Osteoblast (primary cell): Measurements from ENCODE around the gene EPC1. TPM values are rescaled to one million over a fixed set of nuclear protein-coding genes. Genes with fewer than 3 reads are reported as not detected.
A peak's percentile ranks its signal among the peaks of the same experiment; 100 is the strongest.

Experiments
- DNase-seq: peaks from one replicate; pipeline ENCODE4 v3.0.0; 2011; ENCODE audit warnings: low spot score, mixed read lengths; ENCODE audit not compliant: insufficient read length; ENCODE audit errors: missing footprints
- H2AFZ ChIP-seq: 2 replicates; pipeline ENCODE4 v1.6.0; 2011; ENCODE audit warnings: mild to moderate bottlenecking, low read length
- H3K27ac ChIP-seq: 2 replicates; pipeline ENCODE4 v1.5.1; 2011; ENCODE audit warnings: mild to moderate bottlenecking, low read depth, low read length, moderate library complexity
- H3K27me3 ChIP-seq: 2 replicates; pipeline ENCODE4 v1.6.0; 2012; ENCODE audit warnings: mild to moderate bottlenecking, control low read depth, inconsistent platforms, low read length, moderate library complexity; ENCODE audit not compliant: insufficient read depth
- H3K36me3 ChIP-seq: 2 replicates; pipeline ENCODE4 v1.5.1; 2011; ENCODE audit warnings: mild to moderate bottlenecking, low read length, control low read depth, moderate library complexity; ENCODE audit not compliant: insufficient read depth
- H3K4me1 ChIP-seq: 2 replicates; pipeline ENCODE4 v1.5.1; 2011; ENCODE audit warnings: mild to moderate bottlenecking, low read length, control low read depth, moderate library complexity; ENCODE audit not compliant: insufficient read depth
- H3K4me2 ChIP-seq: 2 replicates; pipeline ENCODE4 v1.6.0; 2011; ENCODE audit warnings: mild to moderate bottlenecking, low read length; ENCODE audit not compliant: insufficient read depth
- H3K4me3 ChIP-seq: fragments of 200-600 bp; sonication (generic); 3 replicates; pipeline ENCODE4 v1.5.1; 2012; ENCODE audit warnings: mild to moderate bottlenecking, low read length, inconsistent platforms; ENCODE audit not compliant: insufficient read depth
- H3K79me2 ChIP-seq: 2 replicates; pipeline ENCODE4 v1.6.0; 2012; ENCODE audit warnings: mild to moderate bottlenecking, low read length, control low read depth, inconsistent platforms; ENCODE audit not compliant: insufficient read depth
- H3K9me3 ChIP-seq: 2 replicates; pipeline ENCODE4 v1.5.1; 2011; ENCODE audit warnings: low read depth, low read length, control low read depth
- H4K20me1 ChIP-seq: 2 replicates; pipeline ENCODE4 v1.6.0; 2012; ENCODE audit warnings: mild to moderate bottlenecking, low read length, control low read depth; ENCODE audit not compliant: insufficient read depth
- CTCF ChIP-seq: IDR thresholded peaks from 2 replicates; pipeline ENCODE4 v1.5.1; 2011; ENCODE audit warnings: mild to moderate bottlenecking, low read depth, low read length, moderate library complexity; ENCODE audit errors: extremely low read depth
- total RNA-seq: library from RNA; depleted of rRNA; stranded (reverse); fragments of >200 nt; gene quantifications from 2 replicates; pipeline ENCODE4 v1.2.3, GENCODE V29; 2012

The EPC1 gene
- total RNA-seq, 1 donor = 30.8 TPM

DNA sequence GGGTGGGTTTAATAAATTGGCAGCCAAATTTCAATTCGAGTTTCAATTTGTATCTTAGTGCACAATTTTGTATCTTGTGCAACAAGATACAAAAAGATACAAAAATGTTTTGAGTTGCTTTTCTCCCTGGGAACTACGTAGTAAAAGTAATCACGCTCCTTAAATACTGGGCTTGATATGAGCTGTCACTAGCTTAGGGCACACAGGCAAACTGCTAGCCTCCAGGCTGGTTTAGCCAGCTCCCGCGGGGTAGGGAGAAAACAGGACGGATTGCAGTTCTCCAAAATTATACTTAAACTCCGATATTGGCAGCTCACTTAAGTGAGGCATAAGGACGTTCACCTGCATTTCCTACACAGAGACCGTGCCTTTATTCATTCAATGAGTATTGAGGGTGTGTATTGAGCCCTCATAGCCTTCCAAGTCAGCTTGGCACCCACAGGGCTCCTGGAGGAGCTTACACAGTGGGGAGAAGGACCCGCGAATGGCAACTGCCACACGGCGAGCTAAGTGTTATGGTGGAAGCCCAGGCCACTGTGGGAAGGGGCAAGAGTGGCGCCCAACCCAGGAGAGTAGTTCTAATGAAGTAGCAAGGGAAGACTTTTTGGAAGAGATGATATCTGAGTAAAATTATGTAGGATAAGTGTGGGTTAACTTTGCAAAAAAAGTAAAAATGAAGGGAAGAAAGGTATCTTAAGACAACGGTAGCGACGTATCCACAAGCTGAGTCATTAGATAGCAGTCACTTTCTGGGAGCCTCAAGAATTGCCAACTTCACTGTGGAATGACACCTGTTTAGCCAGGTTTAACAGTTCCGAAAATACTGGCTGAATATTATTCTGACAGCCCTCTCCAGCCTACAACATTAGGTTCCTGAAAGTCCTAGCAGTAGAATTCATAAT lies 1.6 kb upstream of the EPC1 start:
- Histone ChIP-seq H3K27me3 (no peaks in the 10 kb centered on the region), H3K4me2 (peak overlapping the region; percentile 99), H2AFZ (no peak overlapping the region), H3K79me2 (peaks cover 56% of the 10 kb centered on the region), H4K20me1 (peaks cover 39% of the 10 kb centered on the region), H3K27ac (no peak overlapping the region), H3K9me3 (no peaks in the 10 kb centered on the region), H3K4me3 (peak overlapping the region; percentile 1), H3K4me1 (peaks cover 16% of the 10 kb centered on the region), H3K36me3 (peaks cover 7% of the 10 kb centered on the region)
- DNase-seq = peak; percentile 71
- no peak for TF ChIP-seq CTCF

- Histone ChIP-seq H3K4me1 (peaks cover 16% of the 10 kb centered on the region), H3K79me2 (peaks cover 57% of the 10 kb centered on the region), H3K27me3 (no peaks in the 10 kb centered on the region), H3K9me3 (no peaks in the 10 kb centered on the region), H3K27ac (peak overlapping the region; percentile 100), H3K36me3 (peaks cover 10% of the 10 kb centered on the region), H3K4me2 (peak overlapping the region; percentile 99), H4K20me1 (peaks cover 44% of the 10 kb centered on the region), H3K4me3 (peak overlapping the region; percentile 98), H2AFZ (peak overlapping the region; percentile 56)
- no peak for TF ChIP-seq CTCF
- DNase-seq = no peak
These were observed 535 bp upstream of the EPC1 start for GRCh38 chr10:32347363-32348022.

DNA sequence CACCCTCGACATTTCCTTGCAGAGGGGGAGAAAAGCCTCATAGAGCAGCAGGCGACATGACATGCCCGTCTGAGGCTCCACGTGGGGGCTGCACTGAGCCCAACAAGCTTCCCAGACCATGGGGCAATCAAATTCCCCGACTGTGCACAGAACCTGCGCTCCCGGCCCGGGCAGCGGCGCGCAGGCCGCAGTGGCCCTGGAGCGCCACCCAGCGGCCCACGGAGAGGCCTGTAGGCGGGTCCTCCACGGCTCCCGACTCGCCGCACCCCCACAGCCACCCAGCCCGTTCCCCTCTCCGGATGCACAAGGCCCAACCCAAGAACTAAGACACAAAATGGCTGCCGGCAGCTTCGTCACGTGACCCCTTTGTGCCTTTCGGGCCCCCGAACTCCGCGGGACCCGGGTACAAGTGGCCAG lies 816 bp downstream of the EPC1 start:
- peak; percentile 93 for TF ChIP-seq CTCF
- Histone ChIP-seq H3K79me2 (peaks cover 67% of the 10 kb centered on the region), H3K4me1 (peaks cover 18% of the 10 kb centered on the region), H3K36me3 (peaks cover 10% of the 10 kb centered on the region), H3K27me3 (no peaks in the 10 kb centered on the region), H2AFZ (peak overlapping the region; percentile 94), H3K4me2 (peak overlapping the region; percentile 99), H3K9me3 (no peaks in the 10 kb centered on the region), H3K27ac (peak overlapping the region; percentile 100), H4K20me1 (peaks cover 52% of the 10 kb centered on the region), H3K4me3 (peak overlapping the region; percentile 98)
- DNase-seq = peak; percentile 99

GRCh38 chr10:32341596-32341995 lies 5.4 kb downstream of the EPC1 start:
- peaks cover 94% of the 10 kb centered on the region for H3K79me2 ChIP-seq
- H3K4me3 ChIP-seq = no peak overlapping the region
- no peaks in the 10 kb centered on the region for H3K9me3 ChIP-seq
- DNase-seq = no peak
- H2AFZ ChIP-seq = no peak overlapping the region
- H3K27me3 ChIP-seq = no peaks in the 10 kb centered on the region
- TF ChIP-seq CTCF = no peak
- H4K20me1 ChIP-seq = peaks cover 86% of the 10 kb centered on the region
- peaks cover 13% of the 10 kb centered on the region for H3K4me1 ChIP-seq
- no peak overlapping the region for H3K4me2 ChIP-seq
- H3K27ac ChIP-seq = no peak overlapping the region
- H3K36me3 ChIP-seq = peaks cover 10% of the 10 kb centered on the region
